H1 (cell line): Measurements from ENCODE around the gene MVD. TPM values are rescaled to one million over a fixed set of nuclear protein-coding genes. Genes with fewer than 3 reads are reported as not detected.

Experiments used
- CTCF ChIA-PET: fragments of 300-600 bp; sonication (Branson Sonifier 250); formaldehyde crosslinking; loops from one replicate; lab custom pipeline; 2021; ENCODE audit not compliant: partially characterized antibody; lab: Charles Lee
- POLR2A ChIA-PET: fragments of 300-600 bp; sonication (Branson Sonifier 250); formaldehyde crosslinking; loops from one replicate; lab custom pipeline; 2021; ENCODE audit warnings: inconsistent platforms; ENCODE audit not compliant: partially characterized antibody; lab: Charles Lee
- DNase-seq, 2 experiments: peaks; one replicate each; pipeline versions ENCODE4 v3.0.0 to v3.0.0-alpha.2; 2010 to 2022; ENCODE audit warnings: low spot score in 2 of 2, low read depth in 1 of 2, mixed read lengths in 1 of 2
- FAIRE-seq: peaks from 2 replicates; lab custom pipeline; 2011; peaks lifted over from hg19 to GRCh38; lab: Jason Lieb, UNC
- H2AFZ ChIP-seq: 2 replicates; pipeline ENCODE4 v1.8.1; 2012; ENCODE audit warnings: low read length, inconsistent platforms
- H2AK5ac ChIP-seq: 2 replicates; pipeline ENCODE4 v1.6.1; 2013; ENCODE audit warnings: low read depth, low read length
- H2BK120ac ChIP-seq: replicated peaks from 2 replicates; pipeline ENCODE3; 2013; ENCODE audit warnings: low read depth, low read length, inconsistent platforms
- H2BK12ac ChIP-seq: 2 replicates; pipeline ENCODE4 v1.6.1; 2013; ENCODE audit warnings: low read depth, low read length
- H2BK15ac ChIP-seq: 2 replicates; pipeline ENCODE4 v1.6.1; 2013; ENCODE audit warnings: low read length
- H2BK20ac ChIP-seq: 2 replicates; pipeline ENCODE4 v1.6.1; 2013; ENCODE audit warnings: low read length
- H2BK5ac ChIP-seq: 2 replicates; pipeline ENCODE4 v1.6.1; 2013; ENCODE audit warnings: low read depth, low read length
- H3K14ac ChIP-seq: 2 replicates; pipeline ENCODE4 v1.6.1; 2013; ENCODE audit warnings: inconsistent platforms; ENCODE audit not compliant: insufficient read length
- H3K18ac ChIP-seq: 2 replicates; pipeline ENCODE4 v1.6.1; 2013; ENCODE audit warnings: low read length; ENCODE audit errors: extremely low read depth
- H3K23ac ChIP-seq: 2 replicates; pipeline ENCODE4 v1.6.1; 2013; ENCODE audit warnings: inconsistent platforms; ENCODE audit not compliant: insufficient read length
- H3K23me2 ChIP-seq: 2 replicates; pipeline ENCODE4 v1.6.1; 2013; ENCODE audit warnings: low read depth, low read length
- H3K27ac ChIP-seq: 2 replicates; pipeline ENCODE4 v1.6.1; 2011; ENCODE audit warnings: low read depth, low read length, inconsistent platforms
- H3K27me3 ChIP-seq, 4 experiments: replicated peaks in 1 of 4; 1 replicate in 1 of 4; 2 replicates in 3 of 4; pipeline versions ENCODE4 v1.6.1 to v1.8.1; 2011 to 2013; ENCODE audit warnings: low read length in 3 of 4, mild to moderate bottlenecking in 3 of 4, inconsistent platforms in 2 of 4, mixed read lengths in 2 of 4, moderate library complexity in 1 of 4; ENCODE audit not compliant: control insufficient read depth in 3 of 4, insufficient read depth in 3 of 4; ENCODE audit errors: extremely low read depth in 1 of 4
- H3K36me3 ChIP-seq, 4 experiments: 2 replicates each; pipeline versions ENCODE4 v1.6.1 to v1.8.1; 2011 to 2013; ENCODE audit warnings: mild to moderate bottlenecking in 4 of 4, low read length in 3 of 4, moderate library complexity in 2 of 4, control low read depth in 1 of 4, inconsistent platforms in 1 of 4; ENCODE audit not compliant: insufficient read depth in 4 of 4, control insufficient read depth in 2 of 4
- H3K4ac ChIP-seq: replicated peaks from 2 replicates; pipeline ENCODE3; 2013; ENCODE audit warnings: low read length, low read depth, mixed read lengths, inconsistent platforms; ENCODE audit not compliant: insufficient read length
- H3K4me1 ChIP-seq, 4 experiments: replicated peaks in 1 of 4; 1 replicate in 1 of 4; 2 replicates in 3 of 4; pipeline versions ENCODE4 v1.6.1 to v1.8.1; 2011 to 2013; ENCODE audit warnings: low read length in 3 of 4, inconsistent platforms in 2 of 4, mixed read lengths in 1 of 4; ENCODE audit not compliant: insufficient read depth in 4 of 4, control insufficient read depth in 3 of 4
- H3K4me2 ChIP-seq, 2 experiments: 2 replicates each; pipeline versions ENCODE4 v1.6.1 to v1.8.1; 2011 to 2013; ENCODE audit warnings: low read depth in 2 of 2, low read length in 2 of 2, control low read depth in 1 of 2, inconsistent platforms in 1 of 2, mild to moderate bottlenecking in 1 of 2; ENCODE audit not compliant: insufficient read depth in 1 of 2
- H3K4me3 ChIP-seq, 4 experiments: fragments of 200-600, 300-600 bp in 1 of 4; sonication (generic), shearing (Covaris generic), sonication (Bioruptor Twin) in 1 of 4; 2 replicates each; pipeline versions ENCODE4 v1.5.1 to v1.8.1; 2011 to 2016; ENCODE audit warnings: low read length in 4 of 4, low read depth in 3 of 4, control low read depth in 2 of 4, inconsistent platforms in 2 of 4, mild to moderate bottlenecking in 2 of 4, mixed read lengths in 1 of 4, moderate library complexity in 1 of 4; ENCODE audit not compliant: insufficient read depth in 2 of 4; ENCODE audit errors: extremely low read depth in 1 of 4
- H3K56ac ChIP-seq: replicated peaks from 2 replicates; pipeline ENCODE3; 2013; ENCODE audit warnings: low read depth, mild to moderate bottlenecking, mixed read lengths, low read length, inconsistent platforms; ENCODE audit not compliant: insufficient read length
- H3K79me1 ChIP-seq: 2 replicates; pipeline ENCODE4 v1.6.1; 2013; ENCODE audit warnings: low read depth, low read length, control low read depth
- H3K79me2 ChIP-seq, 2 experiments: 2 replicates each; pipeline versions ENCODE4 v1.6.1 to v1.8.1; 2012 to 2013; ENCODE audit warnings: low read length in 2 of 2, mild to moderate bottlenecking in 2 of 2, inconsistent platforms in 1 of 2; ENCODE audit not compliant: insufficient read depth in 2 of 2, control insufficient read depth in 1 of 2
- H3K9ac ChIP-seq, 4 experiments: replicated peaks in 1 of 4; 1 replicate in 1 of 4; 2 replicates in 3 of 4; pipeline versions ENCODE4 v1.6.1 to v1.8.1; 2011 to 2013; ENCODE audit warnings: low read depth in 3 of 4, low read length in 3 of 4, control low read depth in 2 of 4, mild to moderate bottlenecking in 2 of 4, moderate library complexity in 2 of 4, inconsistent platforms in 1 of 4; ENCODE audit errors: extremely low read depth in 1 of 4
- H3K9me3 ChIP-seq, 2 experiments: 2 replicates each; pipeline versions ENCODE4 v1.6.1 to v1.8.1; 2012 to 2013; ENCODE audit warnings: mild to moderate bottlenecking in 2 of 2, moderate library complexity in 2 of 2, control low read depth in 1 of 2, inconsistent platforms in 1 of 2, low read depth in 1 of 2, low read length in 1 of 2, mixed read lengths in 1 of 2; ENCODE audit not compliant: insufficient read depth in 2 of 2
- H4K20me1 ChIP-seq, 2 experiments: replicated peaks in 1 of 2; 2 replicates each; pipeline versions ENCODE3 to v1.8.1; 2011 to 2013; ENCODE audit warnings: inconsistent platforms in 2 of 2, low read length in 2 of 2, mild to moderate bottlenecking in 1 of 2; ENCODE audit not compliant: insufficient read depth in 2 of 2, control insufficient read depth in 1 of 2
- H4K5ac ChIP-seq: 2 replicates; pipeline ENCODE4 v1.6.1; 2013; ENCODE audit warnings: low read length, low read depth, mixed read lengths, inconsistent platforms; ENCODE audit not compliant: insufficient read length
- H4K8ac ChIP-seq: 2 replicates; pipeline ENCODE4 v1.8.0; 2013; ENCODE audit warnings: mild to moderate bottlenecking, moderate library complexity, low read length, inconsistent platforms; ENCODE audit not compliant: insufficient read depth; ENCODE audit errors: extremely low read depth
- H4K91ac ChIP-seq: replicated peaks from 2 replicates; pipeline ENCODE3; 2013; ENCODE audit warnings: low read length, mixed read lengths, inconsistent platforms; ENCODE audit not compliant: insufficient read length
- BRCA1 ChIP-seq: IDR thresholded peaks from 2 replicates; pipeline ENCODE4 v1.6.1; 2012; ENCODE audit warnings: low read depth, low read length, improper control_type of control experiment
- EP300 ChIP-seq, 2 experiments: IDR thresholded peaks; 1 replicate in 1 of 2; 2 replicates in 1 of 2; pipeline ENCODE4 v1.6.1; 2011 to 2012; ENCODE audit warnings: low read depth in 2 of 2, low read length in 2 of 2, mild to moderate bottlenecking in 2 of 2, borderline replicate concordance in 1 of 2, inconsistent platforms in 1 of 2, moderate library complexity in 1 of 2
- FOSL1 ChIP-seq: IDR thresholded peaks from 2 replicates; pipeline ENCODE4 v1.6.1; 2011; ENCODE audit warnings: mild to moderate bottlenecking, low read depth, low read length, moderate library complexity; ENCODE audit not compliant: insufficient read depth
- GTF2F1 ChIP-seq: IDR thresholded peaks from 2 replicates; pipeline ENCODE4 v1.6.1; 2012; ENCODE audit warnings: low read depth, low read length, improper control_type of control experiment, borderline replicate concordance
- NANOG ChIP-seq: IDR thresholded peaks from 2 replicates; pipeline ENCODE4 v1.6.1; 2011; ENCODE audit warnings: low read length, low read depth, mild to moderate bottlenecking, inconsistent platforms; ENCODE audit not compliant: insufficient read depth, poor library complexity, severe bottlenecking
- YY1 ChIP-seq: IDR thresholded peaks from 2 replicates; pipeline ENCODE4 v1.6.1; 2011; ENCODE audit warnings: low read depth, mild to moderate bottlenecking, low read length
- WGBS, 2 experiments: shearing (Covaris generic) in 1 of 2; methylation state at CpG; one replicate each; pipeline versions ENCODE4 v1.1.6 to v1.1.7; 2013 to 2015; ENCODE audit warnings: low lambda C conversion rate in 2 of 2, mixed read lengths in 2 of 2, inconsistent platforms in 1 of 2, low coverage in 1 of 2, missing lambda C conversion rate in 1 of 2; ENCODE audit not compliant: insufficient replicate concordance in 2 of 2, insufficient coverage in 1 of 2, insufficient read length in 1 of 2; ENCODE audit errors: extremely low coverage in 1 of 2, missing lambda C conversion rate in 1 of 2; 5-methylcytosine and 5-hydroxymethylcytosine counted together
- polyA plus RNA-seq, 7 experiments: library from polyadenylated mRNA; depleted of rRNA in 3 of 7; stranded (reverse) in 5 of 7; unstranded in 2 of 7; fragments of >200 nt in 5 of 7; fragments of 200-250 nt in 2 of 7; gene quantifications; 1 replicate in 5 of 7; 2 replicates in 1 of 7; 4 replicates in 1 of 7; pipeline versions ENCODE4 v1.2.1 to v1.2.3, GENCODE V29; 2011 to 2013; ENCODE audit warnings: missing spikeins in 2 of 7, mixed read lengths in 2 of 7
- total RNA-seq: library from RNA; stranded (reverse); fragmentation: NEBNext Ultra II Directional; extraction: Animal tissue kit (Norgen Biotek cat#: 25700); gene quantifications from 2 replicates; pipeline ENCODE4 v1.2.1, GENCODE V29; 2021

Gene MVD
- total and polyA plus RNA-seq, 2 of the 8 experiments (the other 6 are each of a cell fraction or from before 2014, with no cell fraction given), result 47.2 to 77.3 TPM

GRCh38 chr16:88602091-88602490 lies 60.8 kb downstream of the MVD start:
- no peak overlapping the region for H3K18ac ChIP-seq
- H3K23ac ChIP-seq, result no peak overlapping the region
- no peak overlapping the region for H3K4me2 ChIP-seq
- H2BK12ac ChIP-seq, result no peak overlapping the region
- ChIA-PET CTCF (interaction anchor here (1.0 to 1.6 kb wide), 7 partner anchors 8 to 164 kb away, joined by 3 to 5 read pairs (median 3); no protein-coding TSS in a partner anchor), POLR2A (interaction anchor here (0.8 kb wide), 1 partner anchor 8 kb away, joined by 3 read pairs; no protein-coding TSS in a partner anchor)
- H4K5ac ChIP-seq, result no peak overlapping the region
- WGBS, 2 experiments, result 87% methylated on average over 7 of the region's 7 CpGs; no CpG with 5 or more reads in 1 of the 2 experiments
- H3K79me2 ChIP-seq, result no peaks in the 10 kb centered on the region
- H2BK120ac ChIP-seq, result no peak overlapping the region
- H3K9ac ChIP-seq, result no peak overlapping the region
- H4K91ac ChIP-seq, result no peak overlapping the region
- H2AK5ac ChIP-seq, result no peak overlapping the region
- no peak overlapping the region for H2BK15ac ChIP-seq
- H3K79me1 ChIP-seq, result peaks cover 3% of the 10 kb centered on the region
- H3K56ac ChIP-seq, result no peak overlapping the region
- no peak overlapping the region for H2BK5ac ChIP-seq
- H3K36me3 ChIP-seq, result peaks cover 17 to 54% (median 36%) of the 10 kb centered on the region in 4 experiments
- H3K4ac ChIP-seq, result no peak overlapping the region
- no peaks in the 10 kb centered on the region for H3K23me2 ChIP-seq
- no peak overlapping the region; the same call in 1 of the 2 replicates for H4K8ac ChIP-seq
- FAIRE-seq (no peak), DNase-seq (no peak)
- H2BK20ac ChIP-seq, result no peak overlapping the region
- H3K9me3 ChIP-seq, result no peaks in the 10 kb centered on the region
- no peak overlapping the region for H3K4me3 ChIP-seq
- H4K20me1 ChIP-seq, result peaks cover 8 to 18% of the 10 kb centered on the region in 2 experiments
- H3K27me3 ChIP-seq, result no peaks in the 10 kb centered on the region
- no peak overlapping the region for H3K14ac ChIP-seq
- H2AFZ ChIP-seq, result no peak overlapping the region
- no peak overlapping the region for H3K27ac ChIP-seq
- peaks cover 0 to 3% (median 0%) of the 10 kb centered on the region in 4 experiments; a peak in 3 of 7 replicates for H3K4me1 ChIP-seq
- TF ChIP-seq GTF2F1 (no peak), YY1 (no peak), FOSL1 (no peak), BRCA1 (no peak), NANOG (no peak), EP300 (IDR thresholded peaks at IDR 0.05; ENCODE audit: borderline replicate concordance in 1 of 2, low read depth in 2 of 2, low read length in 2 of 2) (no peak)
